ENCODE measurements around the gene H6PD. TPM values are rescaled to one million over a fixed set of nuclear protein-coding genes. Genes with fewer than 3 reads are reported as not detected.

H6PD gene
- total RNA-seq, 2 experiments from 2014 or later = 15.1 to 15.3 TPM

DNA sequence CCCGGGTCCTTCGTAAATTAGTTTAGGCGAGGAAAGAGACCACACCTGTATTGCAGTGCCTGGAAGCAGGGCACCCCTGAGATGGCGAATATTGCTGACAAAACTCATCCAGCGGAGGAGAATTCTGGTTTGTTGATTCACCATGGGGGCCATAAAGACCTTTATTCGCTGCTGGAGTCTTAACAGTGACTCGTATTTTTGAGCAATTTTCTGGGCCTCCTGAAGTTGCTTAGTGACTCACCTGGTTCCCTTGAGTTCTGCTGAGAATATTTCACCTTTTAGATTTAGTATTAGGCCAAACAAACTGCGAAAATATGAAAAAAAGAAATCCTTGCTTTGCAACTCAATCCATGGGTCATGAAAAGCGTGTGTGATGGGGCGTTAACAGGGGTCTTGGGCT, 20.6 kb upstream of the H6PD start:
- ChIA-PET POLR2A (no interaction called here), CTCF (interaction anchor here (0.6 kb wide), 1 partner anchor 72 kb away, joined by 3 read pairs; no protein-coding TSS in a partner anchor)
- H3K27me3 Mint-ChIP-seq = peaks cover 11% of the 10 kb centered on the region
- no peak overlapping the region for H3K27ac Mint-ChIP-seq
- no peak for DNase-seq
- H3K4me3 Mint-ChIP-seq = no peak overlapping the region
- no peaks in the 10 kb centered on the region for H3K4me1 Mint-ChIP-seq
- peaks cover 2% of the 10 kb centered on the region for H3K9me3 Mint-ChIP-seq
- H3K36me3 Mint-ChIP-seq (ENCODE audit: low read depth) = no peaks in the 10 kb centered on the region

DNA sequence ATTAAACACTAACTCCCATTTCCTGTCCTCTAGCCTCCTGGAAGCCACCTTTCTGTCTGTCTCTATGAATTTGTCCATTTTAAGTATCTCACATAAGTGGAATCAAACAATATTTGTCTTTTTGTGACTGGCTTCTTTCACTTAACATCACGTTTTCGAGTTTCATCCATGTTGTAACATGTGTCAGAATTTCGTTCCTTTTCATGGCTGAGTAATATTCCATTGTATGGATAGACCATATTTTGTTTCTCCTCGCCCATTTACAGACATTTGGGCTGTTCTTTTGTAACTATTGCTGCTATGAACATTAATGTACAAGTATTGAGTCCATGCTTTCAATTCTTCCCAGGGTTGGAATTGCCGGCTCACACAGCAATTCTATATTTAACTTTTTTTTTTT, 15.7 kb upstream of the H6PD start:
- H3K36me3 Mint-ChIP-seq (ENCODE audit: low read depth) = no peaks in the 10 kb centered on the region
- POLR2A ChIA-PET = no interaction called here
- no peak for DNase-seq
- H3K27me3 Mint-ChIP-seq = peaks cover 13% of the 10 kb centered on the region
- H3K9me3 Mint-ChIP-seq = peaks cover 3% of the 10 kb centered on the region
- CTCF ChIA-PET = interaction anchor here (0.6 kb wide), 1 partner anchor 65 kb away, joined by 3 read pairs; no protein-coding TSS in a partner anchor
- no peak overlapping the region for H3K27ac Mint-ChIP-seq
- H3K4me3 Mint-ChIP-seq = no peak overlapping the region
- H3K4me1 Mint-ChIP-seq = no peaks in the 10 kb centered on the region

DNA sequence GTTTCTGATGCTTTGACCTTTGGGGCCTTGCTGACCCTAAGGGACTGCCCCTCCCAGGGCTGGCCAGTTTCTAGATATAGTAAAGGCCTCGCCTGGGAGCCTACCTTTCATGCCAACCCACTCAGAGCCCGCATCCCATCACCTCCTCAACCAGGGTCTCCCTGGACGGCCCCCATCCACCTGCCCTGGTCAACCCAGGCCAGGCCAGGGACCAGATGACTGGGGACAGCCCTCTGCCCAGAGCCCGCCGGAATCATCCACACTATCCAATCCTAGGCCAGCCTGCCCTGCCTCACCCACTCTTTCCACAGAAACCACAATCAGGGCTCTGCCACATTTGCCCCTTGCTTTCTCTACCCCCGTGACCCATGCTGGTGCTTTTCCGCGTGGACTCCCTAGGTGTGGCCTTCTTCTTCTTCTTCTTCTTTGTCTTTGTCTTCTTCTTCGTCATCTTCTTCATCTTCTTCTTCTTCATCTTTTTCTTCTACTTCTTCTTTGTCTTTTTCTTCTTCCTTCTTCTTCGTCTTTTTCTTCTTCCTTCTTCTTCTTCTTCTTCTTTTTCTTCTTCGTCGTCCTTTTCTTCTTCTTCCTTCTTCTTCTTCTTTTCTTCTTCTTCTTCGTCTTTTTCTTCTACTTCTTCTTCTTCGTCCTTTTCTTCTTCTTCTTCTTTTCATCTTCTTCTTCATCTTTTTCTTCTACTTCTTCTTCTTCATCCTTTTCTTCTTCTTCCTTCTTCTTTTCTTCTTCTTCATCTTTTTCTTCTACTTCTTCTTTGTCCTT, 11.5 kb upstream of the H6PD start:
- no peak for DNase-seq
- Mint-ChIP-seq H3K9me3 (peaks cover 3% of the 10 kb centered on the region), H3K36me3 (ENCODE audit: low read depth) (no peaks in the 10 kb centered on the region), H3K27me3 (peaks cover 13% of the 10 kb centered on the region), H3K27ac (peak overlapping the region; percentile 41), H3K4me1 (no peaks in the 10 kb centered on the region), H3K4me3 (no peak overlapping the region)
- CTCF ChIA-PET = no interaction called here
- POLR2A ChIA-PET = no interaction called here

DNA sequence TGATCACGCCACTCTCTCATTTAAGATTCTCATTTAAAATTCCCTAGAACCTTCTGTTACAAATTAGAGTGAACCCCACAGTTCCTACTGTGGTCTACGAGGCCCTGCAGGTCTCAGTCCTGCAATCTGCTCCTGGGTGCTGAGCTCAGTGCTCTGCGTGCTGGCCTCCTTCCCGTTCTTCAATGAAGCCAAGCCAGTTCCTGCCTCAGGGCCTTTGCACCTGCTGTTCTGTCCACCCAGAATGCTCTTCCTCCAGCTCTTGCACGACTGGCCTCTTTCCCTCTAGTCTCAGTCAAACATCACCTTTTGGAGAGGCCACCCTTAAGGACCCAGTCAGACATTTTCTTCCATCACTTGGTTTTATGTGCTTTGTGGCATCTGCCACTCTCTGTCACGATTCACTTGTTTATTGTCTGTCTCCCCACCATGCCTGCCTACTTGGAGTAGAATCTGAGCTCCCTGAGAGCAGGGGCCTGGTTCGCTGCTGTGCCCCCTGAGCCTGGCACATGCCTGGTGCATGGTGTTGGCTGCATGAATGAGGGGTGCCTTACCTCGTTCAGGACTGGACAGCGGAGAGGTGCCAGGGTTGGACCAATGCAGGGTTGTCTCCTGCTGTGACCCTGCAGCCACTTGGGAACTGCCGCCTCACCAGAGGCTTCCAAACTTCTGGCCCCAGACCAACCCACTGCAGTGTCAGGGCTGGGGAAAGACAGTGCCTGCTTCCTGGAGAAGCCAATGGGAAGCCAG, 9.7 kb upstream of the H6PD start:
- Mint-ChIP-seq H3K27ac (no peak overlapping the region), H3K4me3 (no peak overlapping the region), H3K9me3 (no peaks in the 10 kb centered on the region), H3K4me1 (no peaks in the 10 kb centered on the region), H3K27me3 (peaks cover 9% of the 10 kb centered on the region), H3K36me3 (ENCODE audit: low read depth) (no peaks in the 10 kb centered on the region)
- no peak for DNase-seq
- ChIA-PET POLR2A (no interaction called here), CTCF (interaction anchor here (1.6 kb wide), 1 partner anchor 10 kb away, joined by 5 read pairs; the partner anchor contains the start of gene H6PD)

DNA sequence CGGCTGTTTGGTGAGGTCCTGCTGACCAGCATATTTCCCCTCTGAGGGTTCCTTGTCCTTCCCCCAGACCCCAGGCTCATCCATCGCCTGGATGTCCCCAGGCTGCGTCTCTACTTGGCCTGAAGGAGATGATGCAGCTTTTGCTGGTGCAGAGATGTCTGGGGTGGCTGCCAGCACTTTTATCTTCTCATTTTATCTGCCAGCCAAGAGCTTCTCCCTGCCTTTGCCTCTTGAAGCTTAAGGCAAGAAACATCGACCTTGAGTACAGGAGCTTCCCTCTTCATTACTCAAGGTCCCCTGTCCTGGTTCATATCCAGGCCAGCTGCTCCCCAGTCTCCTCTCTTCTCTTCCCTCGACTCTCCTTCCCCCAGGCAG, 9.2 kb upstream of the H6PD start:
- H3K27me3 Mint-ChIP-seq = peaks cover 7% of the 10 kb centered on the region
- no peak overlapping the region for H3K4me3 Mint-ChIP-seq
- CTCF ChIA-PET = interaction anchor here (1.6 kb wide), 1 partner anchor 9 kb away, joined by 5 read pairs; the partner anchor contains the start of gene H6PD
- H3K27ac Mint-ChIP-seq = no peak overlapping the region
- no peak for DNase-seq
- H3K4me1 Mint-ChIP-seq = no peaks in the 10 kb centered on the region
- H3K9me3 Mint-ChIP-seq = no peaks in the 10 kb centered on the region
- POLR2A ChIA-PET = no interaction called here
- no peaks in the 10 kb centered on the region for H3K36me3 Mint-ChIP-seq (ENCODE audit: low read depth)

DNA sequence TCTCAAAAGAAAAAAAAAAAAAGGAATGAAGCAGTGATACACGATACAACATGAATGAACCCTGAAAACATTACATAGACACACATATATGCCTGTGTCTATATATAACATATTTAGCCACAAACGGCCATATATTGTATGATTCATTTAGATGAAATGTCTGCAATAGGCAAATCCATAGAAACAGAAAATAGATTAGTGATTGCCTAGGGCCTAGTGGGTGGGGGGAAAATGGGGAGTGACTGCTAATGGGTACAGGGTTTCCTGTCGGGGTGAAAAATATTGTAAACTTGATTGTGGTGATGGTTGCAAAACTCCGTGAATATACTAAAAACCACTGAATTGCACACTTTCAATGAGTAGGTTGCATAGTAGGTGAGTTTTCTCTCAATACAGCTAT, 6.0 kb upstream of the H6PD start:
- POLR2A ChIA-PET = no interaction called here
- CTCF ChIA-PET = interaction anchor here (1.2 kb wide), 1 partner anchor 21 kb away, joined by 4 read pairs; no protein-coding TSS in a partner anchor
- Mint-ChIP-seq H3K9me3 (no peaks in the 10 kb centered on the region), H3K36me3 (ENCODE audit: low read depth) (no peaks in the 10 kb centered on the region), H3K4me1 (peaks cover 3% of the 10 kb centered on the region), H3K27me3 (peaks cover 1% of the 10 kb centered on the region), H3K27ac (no peak overlapping the region), H3K4me3 (no peak overlapping the region)
- no peak for DNase-seq

DNA sequence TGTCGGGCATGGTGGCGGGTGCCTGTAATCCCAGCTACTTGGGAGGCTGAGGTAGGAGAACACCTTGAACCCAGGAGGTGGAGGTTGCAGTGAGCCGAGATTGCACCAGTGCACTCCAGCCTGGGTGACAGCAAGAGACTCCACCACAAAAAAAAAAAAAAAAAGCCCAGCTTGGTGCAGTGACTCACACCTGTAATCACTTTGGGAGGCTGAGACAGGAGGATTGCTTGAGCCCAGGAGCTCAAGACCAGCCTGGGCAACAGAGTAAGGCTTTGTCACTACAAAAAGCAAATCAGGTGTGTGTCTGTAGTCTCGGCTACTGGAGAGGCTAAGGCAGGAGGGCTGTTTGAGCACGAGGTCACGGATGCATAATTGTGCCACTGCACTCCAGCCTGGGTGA, 5.0 kb upstream of the H6PD start:
- no peak for DNase-seq
- H3K9me3 Mint-ChIP-seq = no peaks in the 10 kb centered on the region
- H3K4me3 Mint-ChIP-seq = no peak overlapping the region
- H3K36me3 Mint-ChIP-seq (ENCODE audit: low read depth) = no peaks in the 10 kb centered on the region
- no peak overlapping the region for H3K27ac Mint-ChIP-seq
- ChIA-PET POLR2A (no interaction called here), CTCF (interaction anchor here (0.6 to 0.9 kb wide), 2 partner anchors 64 to 363 kb away, joined by 3 read pairs; no protein-coding TSS in a partner anchor)
- peaks cover 1% of the 10 kb centered on the region for H3K27me3 Mint-ChIP-seq
- peaks cover 9% of the 10 kb centered on the region for H3K4me1 Mint-ChIP-seq

DNA sequence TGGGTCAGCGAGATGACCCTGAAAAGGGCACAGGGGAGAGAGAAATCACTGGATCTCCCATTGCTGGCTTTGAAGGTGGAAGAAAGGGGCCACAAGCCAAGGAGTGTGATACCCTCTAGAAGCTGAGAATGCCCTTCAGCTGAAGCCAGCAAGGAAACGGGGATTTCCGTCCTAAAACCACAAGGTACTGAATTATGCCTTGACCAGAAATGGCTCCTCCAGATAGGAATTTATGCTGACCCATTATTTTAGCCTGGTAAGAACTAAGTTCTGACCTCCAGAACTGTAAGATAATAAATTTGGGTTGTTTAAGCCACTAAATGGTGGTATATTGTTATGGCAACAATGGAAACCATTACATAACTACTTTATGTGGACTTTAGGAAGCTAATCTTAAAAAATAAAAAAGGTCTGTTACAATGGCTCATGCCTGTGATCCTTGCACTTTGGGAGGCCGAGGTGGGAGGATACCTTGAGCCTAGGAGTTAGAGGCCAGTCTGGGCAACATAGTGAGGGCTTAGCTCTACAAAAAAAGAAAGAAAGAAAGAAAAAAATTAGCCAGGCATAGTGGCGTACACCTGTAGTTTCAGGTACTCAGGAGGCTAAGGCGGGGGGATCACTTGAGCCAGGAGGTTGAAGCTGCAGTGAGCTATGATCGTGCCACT, 3.6 kb upstream of the H6PD start:
- Mint-ChIP-seq H3K27me3 (peaks cover 1% of the 10 kb centered on the region), H3K27ac (no peak overlapping the region), H3K4me1 (peaks cover 13% of the 10 kb centered on the region), H3K9me3 (no peaks in the 10 kb centered on the region), H3K4me3 (no peak overlapping the region), H3K36me3 (ENCODE audit: low read depth) (no peaks in the 10 kb centered on the region)
- DNase-seq = no peak
- CTCF ChIA-PET = no interaction called here
- POLR2A ChIA-PET = no interaction called here

DNA sequence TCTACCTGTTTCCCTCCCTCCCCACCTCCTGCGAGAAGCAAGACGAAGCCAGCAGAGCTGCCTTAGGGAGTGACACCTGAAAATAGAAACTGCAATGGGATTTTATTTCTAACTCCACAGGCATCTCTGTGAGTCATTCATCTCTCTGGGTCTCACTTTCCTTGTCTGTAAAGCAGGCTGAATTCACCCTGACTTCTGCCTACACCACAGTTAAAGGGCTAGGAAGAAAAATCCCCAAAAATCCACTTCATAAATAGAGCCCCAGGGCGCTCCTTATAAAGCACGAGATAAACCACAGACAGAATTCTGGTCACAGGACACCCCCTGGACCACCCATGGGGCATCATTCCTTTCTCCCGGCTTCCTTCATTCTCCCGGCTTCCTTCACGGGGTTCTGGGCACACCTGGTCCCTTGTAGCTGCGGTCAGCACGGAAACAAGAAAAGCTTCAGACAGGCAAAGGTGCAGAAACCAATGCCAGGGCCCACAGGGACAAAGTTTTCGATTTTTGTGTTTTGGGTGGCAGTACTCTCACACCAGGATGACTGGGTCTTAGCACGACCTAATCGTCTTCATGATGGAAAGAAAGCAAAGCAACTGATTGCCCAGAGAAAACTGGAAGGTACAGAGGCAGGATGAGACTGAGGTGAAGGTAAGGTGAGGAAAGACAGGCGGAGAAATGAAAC, 2.8 kb upstream of the H6PD start:
- CTCF ChIA-PET = interaction anchor here (0.8 kb wide), 1 partner anchor 31 kb away, joined by 3 read pairs; no protein-coding TSS in a partner anchor
- Mint-ChIP-seq H3K4me3 (no peak overlapping the region), H3K27ac (no peak overlapping the region), H3K36me3 (ENCODE audit: low read depth) (no peaks in the 10 kb centered on the region), H3K9me3 (no peaks in the 10 kb centered on the region), H3K4me1 (peaks cover 16% of the 10 kb centered on the region), H3K27me3 (peaks cover 1% of the 10 kb centered on the region)
- POLR2A ChIA-PET = no interaction called here
- no peak for DNase-seq

DNA sequence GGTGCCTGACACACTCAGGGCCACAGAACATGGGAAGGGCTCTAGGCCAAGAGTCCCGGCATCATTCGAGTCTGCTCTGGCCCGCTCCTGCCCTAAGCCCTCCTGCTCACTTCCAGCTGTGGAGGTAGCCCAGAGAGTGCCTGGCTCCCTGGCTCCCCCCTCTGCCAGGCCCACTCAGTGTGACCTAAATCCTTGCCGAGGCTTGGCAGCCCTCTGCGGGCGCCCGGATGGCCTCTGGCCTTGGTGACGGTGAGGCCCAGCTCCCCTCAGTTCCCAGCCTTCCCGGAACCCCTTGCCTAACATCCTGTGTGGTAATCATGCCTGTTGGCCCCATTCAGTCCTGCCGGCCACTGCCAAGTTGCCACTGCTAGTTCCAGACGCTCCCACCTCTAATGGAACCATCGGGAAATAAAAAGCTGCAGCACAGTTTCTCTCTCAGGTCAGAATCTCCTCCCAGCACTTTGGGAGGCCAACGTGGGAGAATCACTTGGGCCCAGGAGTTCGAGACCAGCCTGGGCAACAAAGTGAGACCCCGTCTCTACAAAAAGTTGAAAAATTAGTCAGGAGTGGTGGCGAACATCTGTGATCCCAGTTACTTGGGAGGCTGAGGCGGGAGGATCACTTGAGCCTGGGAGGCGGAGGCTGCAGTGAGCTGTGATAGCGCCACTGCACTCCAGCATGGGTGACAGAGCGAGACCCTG, 1.2 kb upstream of the H6PD start:
- Mint-ChIP-seq H3K36me3 (ENCODE audit: low read depth) (peaks cover 3% of the 10 kb centered on the region), H3K4me1 (peaks cover 29% of the 10 kb centered on the region), H3K4me3 (peak overlapping the region; percentile 90), H3K27ac (peak overlapping the region; percentile 99), H3K27me3 (peaks cover 3% of the 10 kb centered on the region), H3K9me3 (no peaks in the 10 kb centered on the region)
- ChIA-PET POLR2A (no interaction called here), CTCF (interaction anchor here (0.6 to 2.9 kb wide), 10 partner anchors 11 to 354 kb away, joined by 3 to 19 read pairs (median 4); no protein-coding TSS in a partner anchor)
- DNase-seq = no peak

DNA sequence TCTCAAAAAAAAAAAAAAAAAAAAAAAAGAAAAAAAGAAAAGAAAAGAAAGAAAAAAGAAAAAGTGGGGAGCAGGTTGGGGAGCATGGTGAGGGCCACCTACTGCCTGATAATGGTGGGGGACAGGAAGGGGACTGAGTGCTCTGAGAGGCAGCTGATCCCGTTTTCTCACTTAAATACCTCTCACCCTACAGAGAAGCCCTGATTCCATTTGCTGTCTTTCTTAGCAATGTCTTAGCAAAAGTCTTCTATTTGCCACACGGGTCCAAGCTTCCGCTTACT, 692 bp upstream of the H6PD start:
- Mint-ChIP-seq H3K4me3 (peak overlapping the region; percentile 90), H3K27me3 (peaks cover 3% of the 10 kb centered on the region), H3K27ac (peak overlapping the region; percentile 99), H3K36me3 (ENCODE audit: low read depth) (peaks cover 3% of the 10 kb centered on the region), H3K9me3 (no peaks in the 10 kb centered on the region), H3K4me1 (peaks cover 33% of the 10 kb centered on the region)
- ChIA-PET CTCF (interaction anchor here (0.6 to 2.9 kb wide), 12 partner anchors 11 to 339 kb away, joined by 3 to 19 read pairs (median 4); no protein-coding TSS in a partner anchor), POLR2A (no interaction called here)
- no peak for DNase-seq

DNA sequence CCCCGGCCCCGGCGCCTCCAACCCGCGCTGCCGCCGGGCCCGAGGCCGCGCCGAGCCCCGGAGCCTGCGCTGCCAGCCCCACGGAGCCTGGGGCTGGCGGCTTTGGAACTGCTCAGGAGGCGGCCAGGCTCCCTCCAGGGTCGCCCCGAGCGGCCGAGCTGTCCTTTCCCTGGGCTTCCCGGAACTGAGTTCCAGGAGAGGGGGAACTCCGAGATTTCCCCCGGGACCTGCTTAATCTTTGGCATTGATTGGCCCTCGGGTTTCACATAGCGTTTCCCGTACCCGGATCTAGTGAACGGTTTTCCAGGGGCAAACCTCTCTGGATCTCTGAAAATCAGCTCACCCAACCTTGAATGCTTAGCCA, 504 bp downstream of the H6PD start:
- H3K36me3 Mint-ChIP-seq (ENCODE audit: low read depth) = peaks cover 3% of the 10 kb centered on the region
- H3K4me3 Mint-ChIP-seq = peak overlapping the region; percentile 81
- peak overlapping the region; percentile 90 for H3K27ac Mint-ChIP-seq
- CTCF ChIA-PET = interaction anchor here (0.8 to 2.9 kb wide), 14 partner anchors 9 to 338 kb away, joined by 3 to 19 read pairs (median 4); no protein-coding TSS in a partner anchor
- POLR2A ChIA-PET = interaction anchor here (1.1 kb wide), 1 partner anchor 34 kb away, joined by 5 read pairs; no protein-coding TSS in a partner anchor
- H3K27me3 Mint-ChIP-seq = peaks cover 3% of the 10 kb centered on the region
- no peak for DNase-seq
- H3K4me1 Mint-ChIP-seq = peaks cover 44% of the 10 kb centered on the region
- no peaks in the 10 kb centered on the region for H3K9me3 Mint-ChIP-seq
